ENCODE results near the gene FGF21. TPM values are rescaled to one million over a fixed set of nuclear protein-coding genes. Genes with fewer than 3 reads are reported as not detected.

Gene FGF21
- total and polyA plus RNA-seq, 10 of the 15 experiments (the other 5 are each of a cell fraction or from before 2014, with no cell fraction given): not detected

- intact Hi-C loops (cut with micrococcal nuclease; ENCODE audit: unreplicated experiment) (no loop called here), in situ Hi-C loops (cut with MboI) (no loop called here)
- no peaks in the 10 kb centered on the region for H3K27me3 ChIP-seq (replicated peaks in 1 of 2; ENCODE audit: control insufficient read depth in 2 of 2, insufficient read depth in 2 of 2, low read length in 1 of 2)
- peaks cover 3% of the 10 kb centered on the region for H3K79me2 ChIP-seq (ENCODE audit: control insufficient read depth, insufficient read depth, low read length)
- ATAC-seq (no peak), DNase-seq (ENCODE audit: low read depth, low spot score) (no peak), FAIRE-seq (no peak)
- POLR2A ChIA-PET: no interaction called here
- H3K27ac ChIP-seq (ENCODE audit: control insufficient read depth, insufficient read depth): no peak overlapping the region
- no peaks in the 10 kb centered on the region; a peak in 1 of 4 replicates for H3K36me3 ChIP-seq (ENCODE audit: control insufficient read depth in 2 of 2, insufficient read depth in 2 of 2, low read length in 1 of 2)
- SMC1A ChIA-PET (ENCODE audit: uncharacterized antibody, unreplicated experiment): no interaction called here
- H3K9me3 ChIP-seq (replicated peaks; ENCODE audit: control insufficient read depth, insufficient read depth, low read length): no peaks in the 10 kb centered on the region
- H4K20me1 ChIP-seq (ENCODE audit: control insufficient read depth, insufficient read depth): no peaks in the 10 kb centered on the region
- RAD21 ChIA-PET (ENCODE audit: unreplicated experiment): no interaction called here
- BruUV-seq (replicated peaks): no TSS peak
- peaks cover under 1% of the 10 kb centered on the region; the same call in 1 of the 2 replicates for H3K4me1 ChIP-seq (ENCODE audit: control insufficient read depth, insufficient read depth, low read length)
- CTCF ChIA-PET: interaction anchor here (1.3 to 26.1 kb wide), 3 partner anchors 9 to 39 kb away, joined by 3 to 520 read pairs (median 31); partner anchors contain the start of gene HSD17B14
- WGBS (ENCODE audit: insufficient coverage, insufficient replicate concordance, low lambda C conversion rate, missing lambda C conversion rate): 87% methylated on average over 8 of the region's 8 CpGs
- H2AFZ ChIP-seq (ENCODE audit: control insufficient read depth, low read depth, low read length): no peak overlapping the region
- H3K4me2 ChIP-seq (ENCODE audit: control insufficient read depth, insufficient read depth): no peak overlapping the region
- H3K4me3 ChIP-seq: no peak overlapping the region
- H3K9ac ChIP-seq (ENCODE audit: control insufficient read depth, insufficient read depth, low read length): no peak overlapping the region
- TF ChIP-seq NFYA (IDR thresholded peaks at IDR 0.05; ENCODE audit: borderline replicate concordance, low read depth, low read length): no peak
- TF ChIP-seq, protein P1, sequence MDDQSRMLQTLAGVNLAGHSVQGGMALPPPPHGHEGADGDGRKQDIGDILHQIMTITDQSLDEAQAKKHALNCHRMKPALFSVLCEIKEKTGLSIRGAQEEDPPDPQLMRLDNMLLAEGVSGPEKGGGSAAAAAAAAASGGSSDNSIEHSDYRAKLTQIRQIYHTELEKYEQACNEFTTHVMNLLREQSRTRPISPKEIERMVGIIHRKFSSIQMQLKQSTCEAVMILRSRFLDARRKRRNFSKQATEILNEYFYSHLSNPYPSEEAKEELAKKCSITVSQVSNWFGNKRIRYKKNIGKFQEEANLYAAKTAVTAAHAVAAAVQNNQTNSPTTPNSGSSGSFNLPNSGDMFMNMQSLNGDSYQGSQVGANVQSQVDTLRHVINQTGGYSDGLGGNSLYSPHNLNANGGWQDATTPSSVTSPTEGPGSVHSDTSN (IDR thresholded peaks at IDR 0.05; ENCODE audit: insufficient replicate concordance, low read depth, low read length): no peak
- TF ChIP-seq, protein P2, sequence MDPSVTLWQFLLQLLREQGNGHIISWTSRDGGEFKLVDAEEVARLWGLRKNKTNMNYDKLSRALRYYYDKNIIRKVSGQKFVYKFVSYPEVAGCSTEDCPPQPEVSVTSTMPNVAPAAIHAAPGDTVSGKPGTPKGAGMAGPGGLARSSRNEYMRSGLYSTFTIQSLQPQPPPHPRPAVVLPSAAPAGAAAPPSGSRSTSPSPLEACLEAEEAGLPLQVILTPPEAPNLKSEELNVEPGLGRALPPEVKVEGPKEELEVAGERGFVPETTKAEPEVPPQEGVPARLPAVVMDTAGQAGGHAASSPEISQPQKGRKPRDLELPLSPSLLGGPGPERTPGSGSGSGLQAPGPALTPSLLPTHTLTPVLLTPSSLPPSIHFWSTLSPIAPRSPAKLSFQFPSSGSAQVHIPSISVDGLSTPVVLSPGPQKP (IDR thresholded peaks at IDR 0.05; ENCODE audit: low read depth, low read length): no peak
- no peak for TF ChIP-seq RB1 (IDR thresholded peaks at IDR 0.05; ENCODE audit: borderline replicate concordance)
- TF ChIP-seq, protein P3, sequence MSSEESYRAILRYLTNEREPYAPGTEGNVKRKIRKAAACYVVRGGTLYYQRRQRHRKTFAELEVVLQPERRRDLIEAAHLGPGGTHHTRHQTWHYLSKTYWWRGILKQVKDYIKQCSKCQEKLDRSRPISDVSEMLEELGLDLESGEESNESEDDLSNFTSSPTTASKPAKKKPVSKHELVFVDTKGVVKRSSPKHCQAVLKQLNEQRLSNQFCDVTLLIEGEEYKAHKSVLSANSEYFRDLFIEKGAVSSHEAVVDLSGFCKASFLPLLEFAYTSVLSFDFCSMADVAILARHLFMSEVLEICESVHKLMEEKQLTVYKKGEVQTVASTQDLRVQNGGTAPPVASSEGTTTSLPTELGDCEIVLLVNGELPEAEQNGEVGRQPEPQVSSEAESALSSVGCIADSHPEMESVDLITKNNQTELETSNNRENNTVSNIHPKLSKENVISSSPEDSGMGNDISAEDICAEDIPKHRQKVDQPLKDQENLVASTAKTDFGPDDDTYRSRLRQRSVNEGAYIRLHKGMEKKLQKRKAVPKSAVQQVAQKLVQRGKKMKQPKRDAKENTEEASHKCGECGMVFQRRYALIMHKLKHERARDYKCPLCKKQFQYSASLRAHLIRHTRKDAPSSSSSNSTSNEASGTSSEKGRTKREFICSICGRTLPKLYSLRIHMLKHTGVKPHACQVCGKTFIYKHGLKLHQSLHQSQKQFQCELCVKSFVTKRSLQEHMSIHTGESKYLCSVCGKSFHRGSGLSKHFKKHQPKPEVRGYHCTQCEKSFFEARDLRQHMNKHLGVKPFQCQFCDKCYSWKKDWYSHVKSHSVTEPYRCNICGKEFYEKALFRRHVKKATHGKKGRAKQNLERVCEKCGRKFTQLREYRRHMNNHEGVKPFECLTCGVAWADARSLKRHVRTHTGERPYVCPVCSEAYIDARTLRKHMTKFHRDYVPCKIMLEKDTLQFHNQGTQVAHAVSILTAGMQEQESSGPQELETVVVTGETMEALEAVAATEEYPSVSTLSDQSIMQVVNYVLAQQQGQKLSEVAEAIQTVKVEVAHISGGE (CRISPR knock-in tag; IDR thresholded peaks at IDR 0.05): no peak
- no peak for TF ChIP-seq SRF (IDR thresholded peaks at IDR 0.05; ENCODE audit: low read depth in 2 of 2, low read length in 2 of 2)
- TF ChIP-seq ESRRA (IDR thresholded peaks at IDR 0.05; ENCODE audit: low read length): no peak
- no peak for TF ChIP-seq NR2C2 (IDR thresholded peaks at IDR 0.05; ENCODE audit: borderline replicate concordance, control insufficient read depth, insufficient read length, low read depth)
- TF ChIP-seq ATF7 (IDR thresholded peaks at IDR 0.05; ENCODE audit: low read depth): no peak
- TF ChIP-seq PAX8 (IDR thresholded peaks at IDR 0.05): no peak
- TF ChIP-seq NR2C1 (IDR thresholded peaks at IDR 0.05): no peak
- TF ChIP-seq, protein P4, sequence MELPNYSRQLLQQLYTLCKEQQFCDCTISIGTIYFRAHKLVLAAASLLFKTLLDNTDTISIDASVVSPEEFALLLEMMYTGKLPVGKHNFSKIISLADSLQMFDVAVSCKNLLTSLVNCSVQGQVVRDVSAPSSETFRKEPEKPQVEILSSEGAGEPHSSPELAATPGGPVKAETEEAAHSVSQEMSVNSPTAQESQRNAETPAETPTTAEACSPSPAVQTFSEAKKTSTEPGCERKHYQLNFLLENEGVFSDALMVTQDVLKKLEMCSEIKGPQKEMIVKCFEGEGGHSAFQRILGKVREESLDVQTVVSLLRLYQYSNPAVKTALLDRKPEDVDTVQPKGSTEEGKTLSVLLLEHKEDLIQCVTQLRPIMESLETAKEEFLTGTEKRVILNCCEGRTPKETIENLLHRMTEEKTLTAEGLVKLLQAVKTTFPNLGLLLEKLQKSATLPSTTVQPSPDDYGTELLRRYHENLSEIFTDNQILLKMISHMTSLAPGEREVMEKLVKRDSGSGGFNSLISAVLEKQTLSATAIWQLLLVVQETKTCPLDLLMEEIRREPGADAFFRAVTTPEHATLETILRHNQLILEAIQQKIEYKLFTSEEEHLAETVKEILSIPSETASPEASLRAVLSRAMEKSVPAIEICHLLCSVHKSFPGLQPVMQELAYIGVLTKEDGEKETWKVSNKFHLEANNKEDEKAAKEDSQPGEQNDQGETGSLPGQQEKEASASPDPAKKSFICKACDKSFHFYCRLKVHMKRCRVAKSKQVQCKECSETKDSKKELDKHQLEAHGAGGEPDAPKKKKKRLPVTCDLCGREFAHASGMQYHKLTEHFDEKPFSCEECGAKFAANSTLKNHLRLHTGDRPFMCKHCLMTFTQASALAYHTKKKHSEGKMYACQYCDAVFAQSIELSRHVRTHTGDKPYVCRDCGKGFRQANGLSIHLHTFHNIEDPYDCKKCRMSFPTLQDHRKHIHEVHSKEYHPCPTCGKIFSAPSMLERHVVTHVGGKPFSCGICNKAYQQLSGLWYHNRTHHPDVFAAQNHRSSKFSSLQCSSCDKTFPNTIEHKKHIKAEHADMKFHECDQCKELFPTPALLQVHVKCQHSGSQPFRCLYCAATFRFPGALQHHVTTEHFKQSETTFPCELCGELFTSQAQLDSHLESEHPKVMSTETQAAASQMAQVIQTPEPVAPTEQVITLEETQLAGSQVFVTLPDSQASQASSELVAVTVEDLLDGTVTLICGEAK (IDR thresholded peaks at IDR 0.05; ENCODE audit: borderline replicate concordance): no peak
- no peak for TF ChIP-seq ATF2 (IDR thresholded peaks at IDR 0.05; ENCODE audit: low read length)
Measured at GRCh38 chr19:48804496-48804895, 49.2 kb downstream of the FGF21 start.

Measured in GM12878 (cell line).